ENCODE results near the gene USP15. TPM values are rescaled to one million over a fixed set of nuclear protein-coding genes. Genes with fewer than 3 reads are reported as not detected.
"Not testable (repeated sequence)": the region's sequence is repeated elsewhere in the genome, so short reads cannot be mapped to it uniquely, and the experiment has no call there.

USP15 gene
- total RNA-seq, 1 donor from 2014 or later = 50.2 TPM

GRCh38 chr12:62319058-62319457 lies 58.9 kb downstream of the USP15 start:
- no peak for DNase-seq (ENCODE audit: low read depth)

- DNase-seq (ENCODE audit: low read depth) = no peak
Measured at GRCh38 chr12:62320054-62320453, 59.9 kb downstream of the USP15 start.

- DNase-seq (ENCODE audit: low read depth) = no peak
Measured at GRCh38 chr12:62323386-62323785, 63.2 kb downstream of the USP15 start.

DNA sequence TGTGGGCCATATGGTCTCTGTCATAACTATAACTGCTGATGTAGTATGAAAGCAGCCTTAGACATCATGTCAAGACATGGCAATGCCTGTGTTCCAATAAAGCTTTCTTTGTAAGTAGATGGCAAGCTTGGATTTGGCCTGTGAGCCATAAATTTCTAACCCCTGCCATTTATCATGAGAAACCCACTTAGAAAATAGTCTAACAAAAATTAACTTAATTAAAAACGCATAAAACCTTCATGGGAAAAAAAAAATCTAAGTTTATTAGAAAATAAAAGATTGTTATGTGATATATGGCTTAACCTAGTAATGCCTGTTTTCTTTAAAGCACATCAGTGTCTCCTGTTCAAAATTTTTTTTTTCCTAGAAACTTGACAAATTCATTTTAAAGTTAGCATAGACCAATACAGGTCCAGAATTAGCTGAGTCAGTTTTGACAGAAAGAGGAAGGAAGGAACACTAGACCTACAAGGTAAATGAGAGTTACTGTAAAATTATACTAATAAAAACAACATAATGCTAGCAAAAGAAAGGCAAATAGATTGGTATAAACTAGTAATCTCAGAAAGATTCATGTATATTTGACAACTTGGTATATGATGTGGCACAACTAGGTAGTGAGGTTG lies 68.2 kb downstream of the USP15 start:
- DNase-seq (ENCODE audit: low read depth) = no peak

DNA sequence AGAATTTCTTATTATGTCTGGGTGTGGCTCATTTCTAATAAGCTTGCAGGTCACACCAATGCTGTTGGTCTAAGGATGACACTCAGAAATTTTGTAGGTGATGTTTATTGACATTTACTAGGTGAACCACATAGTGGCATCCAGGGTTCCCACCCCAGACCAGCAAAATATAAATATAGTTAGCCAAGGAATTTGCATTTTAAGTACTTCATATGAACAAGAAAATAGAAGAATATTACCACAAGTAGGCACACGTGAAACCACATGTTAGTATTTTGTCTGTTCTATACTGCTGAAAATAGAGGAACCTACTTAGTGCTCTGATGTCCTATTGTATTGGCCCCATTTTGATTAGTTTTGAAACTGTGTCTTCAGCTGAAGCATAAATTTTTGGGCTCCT lies 71.1 kb downstream of the USP15 start:
- no peak for DNase-seq (ENCODE audit: low read depth)

- peak; percentile 83 for DNase-seq (ENCODE audit: low read depth)
Measured at GRCh38 chr12:62332598-62332997, 72.4 kb downstream of the USP15 start.

DNA sequence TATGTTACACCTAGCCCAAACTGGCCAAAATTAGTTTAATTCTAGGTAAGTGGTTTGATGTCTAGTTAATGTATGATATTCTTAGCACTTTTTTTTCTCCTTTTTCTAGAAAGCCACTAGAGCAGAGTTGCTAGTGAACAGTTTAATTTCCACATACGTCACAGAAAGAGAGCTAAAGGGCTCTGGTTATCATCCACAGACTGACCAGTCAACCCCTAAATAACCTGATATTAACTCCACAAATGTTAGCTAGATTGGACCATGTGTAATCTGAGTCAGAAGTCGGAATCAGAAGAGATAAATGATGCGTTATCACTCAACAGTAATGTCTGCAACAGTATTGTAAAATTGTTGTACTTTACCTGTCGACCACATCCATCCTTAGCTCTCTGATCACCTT lies 74.9 kb downstream of the USP15 start:
- DNase-seq (ENCODE audit: low read depth) = no peak

DNA sequence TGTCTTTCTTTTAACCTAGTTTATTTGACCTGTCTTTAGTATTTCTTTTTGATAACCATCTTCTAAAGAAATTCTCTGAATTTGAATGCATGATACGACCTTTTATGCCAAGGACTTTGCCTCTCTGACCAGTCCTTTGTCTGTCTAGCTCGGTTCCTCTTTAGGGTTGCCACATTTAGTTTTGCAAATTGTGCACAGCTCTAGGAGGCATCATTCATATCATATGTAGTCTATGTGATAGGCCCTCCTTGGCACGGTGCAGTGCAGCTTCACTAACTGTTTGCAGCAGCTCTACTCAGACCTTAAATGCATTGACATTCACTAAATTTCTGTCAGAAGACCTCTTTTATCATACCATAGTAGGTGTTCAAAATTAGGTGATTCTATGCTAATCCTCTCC lies 75.6 kb downstream of the USP15 start:
- DNase-seq (ENCODE audit: low read depth) = no peak

DNA sequence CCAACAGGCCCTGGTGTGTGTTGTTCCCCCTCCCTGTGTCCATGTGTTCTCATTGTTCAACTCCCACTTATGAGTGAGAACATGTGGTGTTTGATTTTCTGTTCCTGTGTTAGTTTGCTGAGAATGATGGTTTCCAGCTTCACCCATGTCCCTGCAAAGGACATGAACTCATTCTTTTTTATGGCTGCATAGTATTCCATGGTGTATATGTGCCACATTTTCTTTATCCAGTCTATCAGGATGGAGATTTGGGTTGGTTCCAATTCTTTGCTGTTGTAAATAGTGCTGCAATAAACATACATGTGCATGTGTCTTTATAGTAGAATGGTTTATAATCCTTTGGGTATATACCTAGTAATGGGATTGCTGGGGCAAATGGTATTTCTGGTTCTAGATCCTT lies 77.4 kb downstream of the USP15 start:
- not testable (repeated sequence) for DNase-seq (ENCODE audit: low read depth)

GRCh38 chr12:62342614-62343303 lies 82.6 kb downstream of the USP15 start:
- DNase-seq (ENCODE audit: low read depth) = peak; percentile 71

DNA sequence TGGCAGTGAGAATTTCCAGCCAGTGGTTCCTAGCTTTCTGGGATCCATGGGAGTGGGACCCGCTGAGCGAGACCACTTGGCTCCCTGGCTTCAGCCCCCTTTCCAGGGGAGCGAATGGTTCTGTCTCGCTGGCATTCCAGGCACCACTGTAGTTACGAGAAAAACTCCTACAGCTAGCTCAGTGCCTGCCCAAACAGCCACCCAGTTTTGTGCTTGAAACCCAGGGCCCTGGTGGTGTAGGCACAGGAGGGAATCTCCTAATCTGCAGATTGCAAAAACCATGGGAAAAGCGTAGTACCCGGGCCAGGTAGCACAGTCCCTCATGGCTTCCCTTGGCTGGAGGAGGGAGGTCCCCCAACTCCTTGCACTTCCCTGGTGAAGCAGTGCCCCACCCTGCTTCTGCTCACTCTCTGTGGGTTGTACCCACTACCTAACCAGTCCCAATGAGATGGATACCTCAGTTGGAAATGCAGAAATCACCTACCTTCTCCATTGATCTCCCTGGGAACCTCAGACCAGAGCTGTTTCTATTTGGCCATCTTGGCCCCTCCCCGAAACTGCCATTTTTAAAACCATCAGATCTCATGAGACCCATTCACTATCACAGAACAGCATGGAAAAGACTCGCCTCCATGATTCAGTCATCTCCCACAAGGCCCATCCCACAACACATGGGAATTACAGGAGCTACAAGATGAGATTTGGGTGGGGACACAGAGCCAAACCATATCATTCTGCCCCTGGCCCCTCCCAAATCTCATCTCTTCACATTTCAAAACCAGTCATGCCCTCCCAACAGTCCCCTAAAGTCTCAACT lies 83.3 kb downstream of the USP15 start:
- DNase-seq (ENCODE audit: low read depth) = not testable (repeated sequence)

GRCh38 chr12:62344731-62345556 lies 84.7 kb downstream of the USP15 start:
- not testable (repeated sequence) for DNase-seq (ENCODE audit: low read depth)

GRCh38 chr12:62345667-62346066 lies 85.5 kb downstream of the USP15 start:
- DNase-seq (ENCODE audit: low read depth) = no peak

GRCh38 chr12:62346817-62347216 lies 86.6 kb downstream of the USP15 start:
- DNase-seq (ENCODE audit: low read depth) = no peak

- DNase-seq (ENCODE audit: low read depth) = no peak
Measured at GRCh38 chr12:62347922-62348650, 87.9 kb downstream of the USP15 start.

GRCh38 chr12:62350554-62350953 lies 90.3 kb downstream of the USP15 start:
- DNase-seq (ENCODE audit: low read depth) = no peak

DNA sequence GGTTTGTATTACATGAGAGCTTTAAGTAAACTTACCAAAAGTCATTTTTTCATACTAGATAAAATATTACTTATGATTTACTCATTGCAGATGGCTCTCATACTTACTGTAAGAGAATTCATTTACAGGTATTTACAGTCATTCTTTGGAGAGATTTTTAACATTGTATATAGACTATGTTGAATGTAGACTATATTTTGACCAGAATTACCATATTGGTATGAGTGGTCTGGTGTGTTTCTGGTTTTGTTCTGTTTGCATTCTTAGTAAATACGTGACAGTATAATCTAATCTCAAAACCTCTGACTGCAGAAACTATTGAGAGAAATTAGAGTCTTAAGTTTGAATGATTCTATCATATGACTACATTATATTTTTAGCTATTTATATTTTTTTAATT lies 91.1 kb downstream of the USP15 start:
- DNase-seq (ENCODE audit: low read depth) = no peak

DNA sequence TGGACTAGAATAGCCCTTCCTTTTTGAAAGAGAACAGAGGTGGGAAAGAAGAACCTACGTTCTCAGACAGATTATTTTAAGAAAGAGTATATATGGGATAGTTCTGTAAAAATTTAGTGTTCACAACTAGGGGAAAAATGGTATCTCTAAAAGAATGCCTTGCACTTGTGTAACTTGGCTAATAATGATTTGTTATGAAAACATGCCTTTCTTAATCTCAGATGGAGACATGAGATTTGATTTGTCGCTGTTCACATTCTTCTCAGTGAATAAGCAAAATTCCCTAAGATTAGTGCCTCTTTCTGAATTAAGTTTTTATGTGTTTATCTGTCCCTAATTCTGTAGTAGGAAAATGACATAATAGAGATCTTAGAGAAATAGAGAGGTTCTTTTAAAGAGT lies 100.8 kb downstream of the USP15 start:
- no peak for DNase-seq (ENCODE audit: low read depth)

- DNase-seq (ENCODE audit: low read depth) = no peak
Measured at GRCh38 chr12:62363506-62363905, 103.3 kb downstream of the USP15 start.

DNA sequence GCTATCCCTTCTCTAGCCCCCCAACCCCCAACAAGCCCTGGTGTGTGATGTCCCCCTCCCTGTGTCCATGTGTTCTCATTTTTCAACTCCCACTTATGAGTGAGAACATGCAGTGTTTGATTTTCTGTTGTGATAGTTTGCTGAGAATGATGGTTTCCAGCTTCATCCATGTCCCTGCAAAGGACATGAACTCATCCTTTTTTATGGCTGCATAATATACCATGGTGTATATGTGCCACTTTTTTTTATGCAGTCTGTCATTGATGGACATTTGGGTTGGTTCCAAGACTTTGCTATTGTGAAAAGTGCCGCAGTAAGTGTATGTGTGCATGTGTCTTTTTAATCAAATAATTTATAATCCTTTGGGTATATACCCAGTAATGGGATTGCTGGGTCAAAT lies 104.5 kb downstream of the USP15 start:
- not testable (repeated sequence) for DNase-seq (ENCODE audit: low read depth)

DNA sequence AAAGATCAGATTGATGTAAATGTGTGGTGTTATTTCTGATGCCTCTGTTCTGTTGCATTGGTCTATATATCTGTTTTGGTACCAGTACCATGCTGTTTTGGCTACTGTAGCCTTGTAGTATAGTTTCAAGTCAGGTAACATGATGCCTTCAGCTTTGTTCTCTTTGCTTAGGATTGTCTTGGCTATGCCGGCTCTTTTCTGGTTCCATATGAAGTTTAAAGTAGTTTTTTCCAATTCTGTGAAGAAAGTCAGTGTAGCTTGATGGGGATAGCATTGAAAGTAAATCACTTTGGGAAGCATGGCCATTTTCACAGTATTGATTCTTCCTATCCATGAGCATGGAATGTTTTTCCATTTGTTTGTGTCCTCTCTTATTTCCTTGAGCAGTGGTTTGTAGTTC lies 105.6 kb downstream of the USP15 start:
- DNase-seq (ENCODE audit: low read depth) = not testable (repeated sequence)
